MCF 10A (cell line): Measurements from ENCODE around the gene SLC6A6. TPM values are rescaled to one million over a fixed set of nuclear protein-coding genes. Genes with fewer than 3 reads are reported as not detected.

Experiments
- BruUV-seq: library from RNA; stranded (reverse); fragments of 400-500 nt; replicated peaks from 2 replicates; lab custom pipeline; 2021; lab: Mats Ljungman, UMichigan
- CTCF ChIA-PET: fragments of 300-600 bp; sonication (Branson Sonifier 250); formaldehyde crosslinking; extraction: SDS; loops from one replicate; lab custom pipeline; 2021; ENCODE audit warnings: antibody characterized with exemption, inconsistent platforms; lab: Yijun Ruan, JAX
- POLR2A ChIA-PET: fragments of 300-600, 350-650 bp; sonication (Branson Sonifier 250); formaldehyde crosslinking; extraction: SDS; loops from one replicate; lab custom pipeline; 2020; ENCODE audit warnings: antibody characterized with exemption, inconsistent platforms; lab: Yijun Ruan, JAX
- DNase-seq: peaks from one replicate; pipeline ENCODE4 v3.0.0-alpha.2; 2018; ENCODE audit not compliant: unreplicated experiment
- H3K27ac Mint-ChIP-seq: one replicate; pipeline ENCODE4 v1.8.0; 2022; ENCODE audit warnings: mild to moderate bottlenecking, low read depth, mixed read lengths; ENCODE audit not compliant: unreplicated experiment
- H3K27me3 Mint-ChIP-seq: one replicate; pipeline ENCODE4 v1.8.0; 2022; ENCODE audit warnings: mixed read lengths; ENCODE audit not compliant: insufficient read depth, unreplicated experiment
- H3K36me3 Mint-ChIP-seq: one replicate; pipeline ENCODE4 v1.8.0; 2022; ENCODE audit warnings: mild to moderate bottlenecking, moderate library complexity, mixed read lengths; ENCODE audit not compliant: insufficient read depth, unreplicated experiment
- H3K4me1 Mint-ChIP-seq: one replicate; pipeline ENCODE4 v1.8.0; 2022; ENCODE audit warnings: mixed read lengths; ENCODE audit not compliant: insufficient read depth, unreplicated experiment
- H3K4me3 Mint-ChIP-seq: one replicate; pipeline ENCODE4 v1.8.0; 2022; ENCODE audit warnings: mild to moderate bottlenecking, moderate library complexity, mixed read lengths; ENCODE audit not compliant: unreplicated experiment
- H3K9me3 Mint-ChIP-seq: one replicate; pipeline ENCODE4 v1.8.0; 2022; ENCODE audit warnings: mixed read lengths; ENCODE audit not compliant: unreplicated experiment
- CTCF ChIP-seq: fragments of 200-600 bp; IDR thresholded peaks from one replicate; pipeline ENCODE4 v1.8.0; 2022; ENCODE audit warnings: antibody characterized with exemption, mild to moderate bottlenecking; ENCODE audit not compliant: unreplicated experiment
- intact Hi-C: fragments of 100-400 bp; cut with micrococcal nuclease; formaldehyde crosslinking; loops from 2 replicates; pipeline ENCODE4 v1.14.1; 2022
- total RNA-seq: library from RNA; stranded (reverse); gene quantifications from 2 replicates; pipeline ENCODE4 v1.2.3, GENCODE V29; 2022

The SLC6A6 gene
- total RNA-seq, 1 experiment from 2014 or later = 7.6 TPM

GRCh38 chr3:14473411-14473891, 71.0 kb downstream of the SLC6A6 start:
- DNase-seq = no peak
- intact Hi-C loops = no loop called here
- H3K9me3 Mint-ChIP-seq = no peaks in the 10 kb centered on the region
- H3K4me1 Mint-ChIP-seq = peaks cover 14% of the 10 kb centered on the region
- peaks cover 7% of the 10 kb centered on the region for H3K36me3 Mint-ChIP-seq
- no peak overlapping the region for H3K4me3 Mint-ChIP-seq
- ChIA-PET CTCF (interaction anchor here (0.6 to 1.6 kb wide), 2 partner anchors 212 to 422 kb away, joined by 3 to 4 read pairs; no protein-coding TSS in a partner anchor), POLR2A (no interaction called here)
- no TSS peak for BruUV-seq
- H3K27me3 Mint-ChIP-seq = no peaks in the 10 kb centered on the region
- no peak for TF ChIP-seq CTCF
- H3K27ac Mint-ChIP-seq = no peak overlapping the region

- BruUV-seq = no TSS peak
- Mint-ChIP-seq H3K27ac (no peak overlapping the region), H3K4me1 (peaks cover 14% of the 10 kb centered on the region), H3K9me3 (no peaks in the 10 kb centered on the region), H3K27me3 (no peaks in the 10 kb centered on the region), H3K36me3 (peaks cover 7% of the 10 kb centered on the region), H3K4me3 (no peak overlapping the region)
- no peak for TF ChIP-seq CTCF
- DNase-seq = no peak
- ChIA-PET POLR2A (no interaction called here), CTCF (interaction anchor here (1.4 kb wide), 1 partner anchor 271 kb away, joined by 10 read pairs; no protein-coding TSS in a partner anchor)
- intact Hi-C loops = no loop called here
Measured at GRCh38 chr3:14474363-14475081, 72.1 kb downstream of the SLC6A6 start.

GRCh38 chr3:14475621-14476020, 73.2 kb downstream of the SLC6A6 start:
- H3K4me3 Mint-ChIP-seq = no peak overlapping the region
- peaks cover 14% of the 10 kb centered on the region for H3K4me1 Mint-ChIP-seq
- no peak overlapping the region for H3K27ac Mint-ChIP-seq
- POLR2A ChIA-PET = no interaction called here
- no peaks in the 10 kb centered on the region for H3K27me3 Mint-ChIP-seq
- intact Hi-C loops = no loop called here
- CTCF ChIA-PET = interaction anchor here (1.1 to 1.7 kb wide), 4 partner anchors 8 to 272 kb away, joined by 3 to 10 read pairs (median 4); partner anchors contain the start of gene C3orf20
- peaks cover 7% of the 10 kb centered on the region for H3K36me3 Mint-ChIP-seq
- BruUV-seq = no TSS peak
- H3K9me3 Mint-ChIP-seq = no peaks in the 10 kb centered on the region
- DNase-seq = no peak
- no peak for TF ChIP-seq CTCF

GRCh38 chr3:14476583-14477265, 74.3 kb downstream of the SLC6A6 start:
- Mint-ChIP-seq H3K4me3 (no peak overlapping the region), H3K27me3 (no peaks in the 10 kb centered on the region), H3K4me1 (peaks cover 14% of the 10 kb centered on the region), H3K36me3 (peaks cover 13% of the 10 kb centered on the region), H3K27ac (no peak overlapping the region), H3K9me3 (no peaks in the 10 kb centered on the region)
- TF ChIP-seq CTCF = no peak
- ChIA-PET POLR2A (no interaction called here), CTCF (interaction anchor here (0.7 to 1.7 kb wide), 5 partner anchors 9 to 273 kb away, joined by 3 to 5 read pairs (median 3); partner anchors contain the start of gene C3orf20)
- BruUV-seq = no TSS peak
- no peak for DNase-seq
- intact Hi-C loops = no loop called here
